GM12875 (cell line): ENCODE data around the gene F2RL3.
"Not testable (repeated sequence)": the region's sequence is repeated elsewhere in the genome, so short reads cannot be mapped to it uniquely, and the experiment has no call there.

Experiments used
- H3K4me3 ChIP-seq: one replicate; pipeline ENCODE4 v1.5.1; 2011; ENCODE audit warnings: low read depth, low read length, control low read depth
- CTCF ChIP-seq: IDR thresholded peaks from 2 replicates; pipeline ENCODE4 v1.5.1; 2011; ENCODE audit warnings: low read depth, mild to moderate bottlenecking, control low read depth, inconsistent platforms, low read length, moderate library complexity, borderline replicate concordance; ENCODE audit not compliant: insufficient read depth

The F2RL3 gene

GRCh38 chr19:16930753-16931152, 42.0 kb downstream of the F2RL3 start:
- TF ChIP-seq CTCF, result no peak
- H3K4me3 ChIP-seq, result no peak overlapping the region

DNA sequence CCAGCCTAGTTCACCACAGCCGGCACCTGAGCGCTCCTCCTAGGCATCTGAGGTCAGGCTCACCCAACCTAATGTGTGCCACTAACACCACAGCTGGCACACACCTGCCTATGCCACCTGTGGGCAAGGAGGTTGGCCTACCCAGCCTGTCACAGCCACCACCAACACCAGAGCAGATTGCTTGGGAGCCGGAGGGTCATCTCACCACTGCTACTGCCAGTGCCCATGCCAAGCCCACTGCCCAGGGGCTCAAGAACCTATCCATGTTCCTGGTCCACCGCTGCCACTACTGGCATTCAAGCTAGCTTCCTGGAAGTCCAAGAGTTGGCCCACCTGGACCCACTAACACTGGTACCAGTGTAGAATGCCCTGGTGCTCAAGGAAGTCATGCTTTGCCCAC, 42.5 kb downstream of the F2RL3 start:
- no peak overlapping the region for H3K4me3 ChIP-seq
- no peak for TF ChIP-seq CTCF

DNA sequence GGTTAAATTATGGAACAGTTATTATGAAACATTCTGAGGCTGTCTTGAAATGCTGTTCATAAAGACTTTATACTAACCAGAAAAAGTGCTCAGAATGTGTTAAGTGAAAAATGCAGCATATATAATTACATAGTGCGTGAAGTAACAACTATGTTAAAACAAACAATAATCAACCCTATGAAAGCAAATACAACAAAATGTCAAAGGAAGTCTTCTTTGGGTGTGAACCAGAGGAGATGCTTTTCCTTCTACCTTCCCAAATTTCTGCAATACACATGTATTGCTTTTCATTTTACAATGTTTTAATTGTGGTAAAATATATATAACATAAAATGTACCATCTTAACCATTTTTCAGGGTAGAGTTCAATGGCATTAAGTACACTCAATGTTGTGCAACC, 45.7 kb downstream of the F2RL3 start:
- TF ChIP-seq CTCF, result no peak
- H3K4me3 ChIP-seq, result no peak overlapping the region

DNA sequence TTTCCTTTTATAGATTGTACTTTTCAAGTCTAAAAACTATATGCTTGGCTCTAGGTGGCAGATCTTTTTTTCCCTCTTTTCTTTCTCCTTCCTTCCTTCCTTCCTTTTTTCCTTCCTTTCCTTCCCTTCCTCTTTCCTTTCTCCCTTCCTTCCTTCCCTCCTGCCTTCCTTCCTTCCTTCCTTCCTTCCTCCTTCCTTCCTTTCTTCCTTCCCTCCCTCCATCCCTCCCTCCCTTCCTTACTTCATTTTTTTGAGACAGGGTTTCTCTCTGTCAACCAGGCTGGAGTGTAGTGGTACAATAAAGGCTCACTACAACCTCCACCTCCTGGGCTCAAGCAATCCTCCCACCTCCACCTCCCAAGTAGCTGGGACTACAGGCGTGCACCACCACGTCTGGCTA, 48.1 kb downstream of the F2RL3 start:
- no peak overlapping the region for H3K4me3 ChIP-seq

GRCh38 chr19:16937796-16938195, 49.0 kb downstream of the F2RL3 start:
- H3K4me3 ChIP-seq, result not testable (repeated sequence)

More for the DNA sequence above, 48.1 kb downstream of the F2RL3 start:
- no peak for TF ChIP-seq CTCF

DNA sequence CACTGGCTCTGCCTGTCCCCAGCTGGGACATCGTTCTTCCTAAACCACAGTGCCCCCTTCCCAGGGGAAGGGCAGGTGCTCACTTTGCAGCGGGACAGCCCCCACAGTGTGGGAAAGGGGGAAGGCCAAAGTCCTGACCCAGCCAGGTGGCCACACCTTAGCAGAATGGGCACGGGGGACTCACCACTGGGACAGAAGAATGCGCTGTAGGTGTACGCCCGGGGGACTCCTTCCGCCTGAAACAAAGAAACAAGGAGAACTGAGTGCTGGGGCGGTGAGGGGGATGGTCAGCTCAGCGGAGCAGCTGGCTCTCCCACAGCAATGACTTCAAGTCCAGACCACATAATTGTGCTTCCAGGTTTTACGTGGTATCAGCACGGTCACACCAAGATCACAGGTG, 49.4 kb downstream of the F2RL3 start:
- no peak for TF ChIP-seq CTCF
- H3K4me3 ChIP-seq, result no peak overlapping the region

GRCh38 chr19:16940063-16940462, 51.3 kb downstream of the F2RL3 start:
- not testable (repeated sequence) for H3K4me3 ChIP-seq

DNA sequence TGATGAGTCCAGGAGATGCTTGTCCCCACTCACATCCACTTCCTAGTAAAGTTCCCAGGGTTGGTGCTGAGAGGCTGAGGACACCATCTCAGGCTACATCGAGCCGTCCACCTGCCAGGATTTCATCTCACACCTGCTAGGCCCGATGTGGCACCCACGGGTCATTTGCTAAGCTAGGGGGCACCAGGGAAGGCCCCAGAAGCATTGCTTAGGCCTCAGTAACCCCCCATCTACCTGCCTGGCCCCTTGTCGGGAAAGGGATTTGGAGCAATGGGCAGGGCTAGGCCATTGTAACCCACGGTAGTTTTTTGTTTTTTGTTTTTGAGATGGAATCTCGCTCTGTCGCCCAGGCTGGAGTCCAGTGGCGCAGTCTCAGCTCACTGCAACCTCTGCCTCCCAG, 51.8 kb downstream of the F2RL3 start:
- no peak overlapping the region for H3K4me3 ChIP-seq
- TF ChIP-seq CTCF, result no peak
